ENCODE data around the gene PMS2.

PMS2 gene

DNA sequence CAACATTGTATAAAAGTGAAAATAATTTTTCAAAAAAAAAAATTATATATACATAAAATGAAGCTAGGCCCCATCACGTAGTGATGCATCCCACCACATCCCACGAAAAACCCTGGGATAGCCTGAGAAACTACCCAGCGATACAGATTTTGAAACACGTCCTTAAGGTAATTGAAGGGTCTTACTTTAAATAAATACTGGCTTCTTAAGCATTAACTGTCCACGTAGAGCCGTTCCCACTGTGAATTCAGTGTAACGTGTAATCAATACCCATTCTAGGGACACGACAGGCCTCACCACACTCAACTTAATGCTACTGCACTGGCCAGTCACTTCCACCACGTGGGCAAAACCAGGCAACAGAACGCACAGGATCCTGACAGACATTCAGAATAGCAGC is 26.3 kb upstream of the PMS2 start:
- TF ChIP-seq, protein P1, sequence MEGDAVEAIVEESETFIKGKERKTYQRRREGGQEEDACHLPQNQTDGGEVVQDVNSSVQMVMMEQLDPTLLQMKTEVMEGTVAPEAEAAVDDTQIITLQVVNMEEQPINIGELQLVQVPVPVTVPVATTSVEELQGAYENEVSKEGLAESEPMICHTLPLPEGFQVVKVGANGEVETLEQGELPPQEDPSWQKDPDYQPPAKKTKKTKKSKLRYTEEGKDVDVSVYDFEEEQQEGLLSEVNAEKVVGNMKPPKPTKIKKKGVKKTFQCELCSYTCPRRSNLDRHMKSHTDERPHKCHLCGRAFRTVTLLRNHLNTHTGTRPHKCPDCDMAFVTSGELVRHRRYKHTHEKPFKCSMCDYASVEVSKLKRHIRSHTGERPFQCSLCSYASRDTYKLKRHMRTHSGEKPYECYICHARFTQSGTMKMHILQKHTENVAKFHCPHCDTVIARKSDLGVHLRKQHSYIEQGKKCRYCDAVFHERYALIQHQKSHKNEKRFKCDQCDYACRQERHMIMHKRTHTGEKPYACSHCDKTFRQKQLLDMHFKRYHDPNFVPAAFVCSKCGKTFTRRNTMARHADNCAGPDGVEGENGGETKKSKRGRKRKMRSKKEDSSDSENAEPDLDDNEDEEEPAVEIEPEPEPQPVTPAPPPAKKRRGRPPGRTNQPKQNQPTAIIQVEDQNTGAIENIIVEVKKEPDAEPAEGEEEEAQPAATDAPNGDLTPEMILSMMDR (IDR thresholded peaks at IDR 0.05; ENCODE audit: low read depth, low read length, missing control alignments): no peak
- H3K4me3 ChIP-seq (ENCODE audit: low read depth, low read length): no peak overlapping the region
- DNase-seq (ENCODE audit: low read depth): no peak
- in situ Hi-C loops (cut with HindIII; ENCODE audit: low sequenced_read_pairs): no loop called here

DNA sequence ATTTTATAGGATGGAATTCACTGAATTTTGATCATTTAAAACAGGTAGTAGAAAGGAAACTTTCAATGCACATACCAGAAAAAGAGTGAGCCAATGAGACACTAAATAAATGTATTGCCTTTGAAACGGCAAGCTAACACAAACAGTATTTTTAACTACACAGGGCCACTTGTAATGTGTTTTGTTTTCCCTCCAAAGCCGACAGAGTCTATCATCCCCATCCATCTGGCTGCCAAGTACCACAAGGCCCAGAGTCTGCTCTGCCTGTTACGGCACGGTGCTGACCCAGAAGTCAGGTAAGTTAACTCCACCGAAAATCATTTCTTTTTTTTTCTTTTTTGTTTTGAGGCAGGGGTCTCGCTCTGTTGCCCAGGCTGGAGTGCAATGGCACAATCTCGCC is 23.8 kb upstream of the PMS2 start:
- in situ Hi-C loops (cut with HindIII; ENCODE audit: low sequenced_read_pairs): no loop called here
- H3K4me3 ChIP-seq (ENCODE audit: low read depth, low read length): no peak overlapping the region
- TF ChIP-seq, protein P1 (IDR thresholded peaks at IDR 0.05; ENCODE audit: low read depth, low read length, missing control alignments): no peak
- no peak for DNase-seq (ENCODE audit: low read depth)

DNA sequence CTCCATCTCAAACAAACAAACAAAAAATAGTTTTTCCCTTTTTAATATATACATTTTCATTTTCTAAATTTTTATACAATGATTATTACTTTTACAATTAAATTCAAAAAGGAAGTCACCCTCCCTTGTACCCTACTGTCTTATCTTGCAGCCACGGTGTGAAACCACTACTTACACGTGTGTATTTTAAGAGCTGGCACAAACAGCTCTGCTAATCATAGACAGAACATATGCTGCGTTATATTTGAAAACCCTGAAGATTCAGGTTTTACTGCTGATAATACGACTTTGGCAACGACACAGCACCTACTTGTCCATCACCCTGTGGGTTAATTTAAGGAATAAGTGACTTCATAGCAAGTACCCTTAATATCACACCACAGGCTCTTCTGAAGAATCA is 23.3 kb upstream of the PMS2 start:
- no peak overlapping the region for H3K4me3 ChIP-seq (ENCODE audit: low read depth, low read length)
- DNase-seq (ENCODE audit: low read depth): no peak
- TF ChIP-seq, protein P1 (IDR thresholded peaks at IDR 0.05; ENCODE audit: low read depth, low read length, missing control alignments): no peak
- in situ Hi-C loops (cut with HindIII; ENCODE audit: low sequenced_read_pairs): no loop called here

DNA sequence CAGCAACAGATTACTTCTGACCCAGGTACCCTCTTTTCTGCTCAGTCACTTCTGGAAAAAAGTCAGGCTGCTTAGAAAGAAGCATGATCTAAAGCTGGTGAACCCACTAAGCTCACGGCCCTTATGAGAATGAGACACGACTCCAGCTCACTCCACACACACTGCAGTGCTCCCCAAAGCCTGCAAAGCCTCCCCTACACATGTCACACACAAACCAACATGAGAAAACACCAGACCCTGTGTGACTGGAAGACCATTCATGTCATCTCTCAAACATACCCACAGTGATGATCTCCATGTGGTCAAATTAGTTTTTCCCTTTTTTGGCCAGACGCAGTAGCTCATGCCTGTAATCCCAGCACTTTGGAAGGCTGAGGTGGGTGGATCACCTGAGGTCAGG is 22.7 kb upstream of the PMS2 start:
- DNase-seq (ENCODE audit: low read depth): no peak
- H3K4me3 ChIP-seq (ENCODE audit: low read depth, low read length): no peak overlapping the region
- TF ChIP-seq, protein P1 (IDR thresholded peaks at IDR 0.05; ENCODE audit: low read depth, low read length, missing control alignments): no peak
- in situ Hi-C loops (cut with HindIII; ENCODE audit: low sequenced_read_pairs): no loop called here

DNA sequence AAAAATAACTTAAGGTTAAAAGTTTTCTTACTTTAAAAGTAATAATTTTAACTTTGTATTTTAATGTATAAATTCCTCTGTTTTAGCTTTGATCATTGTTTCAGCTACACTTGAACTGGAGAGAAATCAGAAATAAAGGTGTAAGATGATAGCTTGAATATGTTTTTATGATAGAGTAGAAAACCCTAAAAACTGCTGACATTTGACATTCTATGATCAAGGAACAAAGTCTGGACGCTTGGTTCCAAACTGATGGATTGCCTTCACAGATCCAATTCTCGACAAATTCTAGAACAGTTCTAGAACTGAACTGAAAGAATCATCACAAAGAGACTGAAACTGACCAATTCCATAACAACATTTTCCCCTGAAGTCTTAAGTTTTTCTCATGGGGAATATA is 22.1 kb upstream of the PMS2 start, which contains the start of gene ANKRD61:
Gene ANKRD61, plus strand, starts transcription at position 389 of the 400 bp plus-strand sequence. Its CDS starts 0 bp downstream, at position 389.
- TF ChIP-seq, protein P1 (IDR thresholded peaks at IDR 0.05; ENCODE audit: low read depth, low read length, missing control alignments): no peak
- no peak for DNase-seq (ENCODE audit: low read depth)
- in situ Hi-C loops (cut with HindIII; ENCODE audit: low sequenced_read_pairs): no loop called here
- H3K4me3 ChIP-seq (ENCODE audit: low read depth, low read length): no peak within 1 kb of the TSS

DNA sequence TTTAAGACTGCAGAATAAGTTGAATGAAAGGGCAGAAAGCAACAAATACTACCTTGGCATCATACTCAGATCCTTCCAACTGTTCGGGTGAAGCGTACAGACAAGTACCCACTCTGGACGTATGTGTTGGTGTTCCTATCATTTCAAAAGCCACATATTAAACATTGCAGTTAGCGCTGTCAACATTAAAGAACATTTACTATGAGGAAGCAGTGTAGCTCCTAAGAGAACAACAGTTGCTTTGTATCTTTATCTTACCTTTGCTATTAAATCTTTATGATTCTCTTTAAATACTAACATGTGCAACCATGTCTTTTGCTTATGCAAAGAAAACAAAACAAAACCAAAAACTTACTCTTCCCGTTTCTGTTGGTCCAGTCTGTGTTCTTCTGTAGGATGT is 19.7 kb upstream of the PMS2 start:
- in situ Hi-C loops (cut with HindIII; ENCODE audit: low sequenced_read_pairs): no loop called here
- no peak overlapping the region for H3K4me3 ChIP-seq (ENCODE audit: low read depth, low read length)
- TF ChIP-seq, protein P1 (IDR thresholded peaks at IDR 0.05; ENCODE audit: low read depth, low read length, missing control alignments): no peak
- no peak for DNase-seq (ENCODE audit: low read depth)
